Activated naive CD4-positive, alpha-beta T cell treated with Interleukin-2 at 50 U/mL for 16 hours (primary cell): ENCODE results near the gene GARIN5B.

ENCODE experiments used
- DNase-seq: peaks from one replicate; pipeline ENCODE4 v3.0.0-alpha.2; 2020

GARIN5B gene

DNA sequence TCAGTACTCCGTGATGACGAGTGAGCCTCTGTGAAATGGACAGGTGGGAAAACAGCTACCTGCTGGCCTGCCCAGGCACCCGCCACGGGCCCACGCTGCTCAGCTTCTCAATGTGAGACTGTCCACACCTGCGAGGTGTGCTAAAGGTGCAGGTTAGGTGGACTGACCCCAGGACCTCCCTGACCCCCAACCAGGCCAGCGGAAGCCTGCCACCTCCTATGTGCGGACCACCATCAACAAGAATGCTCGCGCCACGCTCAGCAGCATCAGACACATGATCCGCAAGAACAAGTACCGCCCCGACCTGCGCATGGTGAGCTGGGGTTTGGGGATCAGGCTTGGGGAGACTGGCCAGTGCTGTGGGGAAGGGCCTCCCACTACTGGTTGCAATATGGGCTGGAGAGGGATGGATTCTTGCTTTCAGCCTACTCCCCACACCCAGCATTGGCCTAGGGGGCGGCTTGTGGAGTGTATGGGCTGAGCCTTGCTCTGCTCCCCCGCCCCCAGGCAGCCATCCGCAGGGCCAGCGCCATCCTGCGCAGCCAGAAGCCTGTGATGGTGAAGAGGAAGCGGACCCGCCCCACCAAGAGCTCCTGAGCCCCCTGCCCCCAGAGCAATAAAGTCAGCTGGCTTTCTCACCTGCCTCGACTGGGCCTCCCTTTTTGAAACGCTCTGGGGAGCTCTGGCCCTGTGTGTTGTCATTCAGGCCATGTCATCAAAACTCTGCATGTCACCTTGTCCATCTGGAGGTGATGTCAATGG is 24.9 kb upstream of the GARIN5B start:
- DNase-seq = no peak

DNA sequence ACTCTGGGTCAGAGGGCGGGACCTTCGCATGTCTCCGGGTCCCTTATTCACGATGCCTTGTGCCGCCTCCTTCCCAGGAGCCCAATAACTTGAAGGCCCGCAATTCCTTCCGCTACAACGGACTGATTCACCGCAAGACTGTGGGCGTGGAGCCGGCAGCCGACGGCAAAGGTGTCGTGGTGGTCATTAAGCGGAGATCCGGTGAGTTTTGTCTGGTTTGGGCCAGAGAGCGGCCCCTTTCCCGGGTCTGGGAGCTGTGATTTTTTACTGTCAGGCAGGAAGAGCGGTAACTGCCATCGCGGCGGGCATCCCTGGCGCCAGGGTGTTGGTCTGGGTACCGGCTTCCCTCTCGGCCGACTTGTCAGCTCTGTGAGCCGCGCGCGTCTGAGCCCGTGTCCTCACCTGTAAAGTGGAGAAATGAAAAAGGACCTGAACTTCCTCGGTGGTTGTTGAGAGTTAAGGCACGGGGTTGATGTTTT is 23.5 kb upstream of the GARIN5B start:
- no peak for DNase-seq

- peak; percentile 98 for DNase-seq
Observed at GRCh38 chr19:55385724-55386492, 22.8 kb upstream of the GARIN5B start, which contains the start of gene RPL28. Gene RPL28 (plus strand): TSS chr19:55385932. CDS start chr19:55386358, 426 bp downstream.

DNA sequence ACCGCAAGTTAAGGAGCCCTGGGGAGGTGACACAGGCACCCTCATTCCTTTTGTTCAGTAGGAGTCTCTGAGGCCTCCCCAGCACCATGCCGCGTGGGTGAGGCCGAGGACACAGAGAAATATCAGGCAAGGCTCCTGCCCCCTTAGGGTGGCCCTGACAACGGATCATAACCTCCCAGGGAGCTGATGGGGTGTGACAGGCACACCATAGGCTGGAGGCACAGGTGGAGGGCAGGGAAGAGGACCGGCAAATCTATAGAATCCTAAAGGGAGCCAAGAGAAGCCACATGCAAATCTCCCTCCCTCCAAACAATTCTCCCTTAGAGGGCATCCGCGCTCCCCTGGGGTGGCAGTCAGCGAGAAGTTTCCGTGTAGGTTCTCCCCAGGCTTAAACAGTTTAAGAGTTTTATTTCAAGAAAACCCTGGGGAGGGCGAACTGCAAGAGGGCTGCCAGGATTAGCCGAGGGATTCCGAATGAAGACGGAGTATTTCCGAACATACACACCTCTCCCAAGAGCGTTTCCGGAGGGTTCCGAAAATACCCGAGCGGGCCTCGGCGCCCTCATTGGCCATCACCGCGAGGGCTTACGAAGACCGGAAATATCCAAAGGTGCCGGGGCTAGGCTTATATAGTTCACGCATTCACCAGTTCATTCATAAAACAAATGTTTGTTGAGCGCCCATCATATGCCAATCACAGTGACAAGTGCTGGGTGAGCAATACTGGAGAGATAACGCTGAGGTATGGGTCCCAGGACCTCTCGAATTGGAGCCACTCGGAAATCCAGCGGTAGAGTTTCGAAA is 22.1 kb upstream of the GARIN5B start:
- DNase-seq = peak; percentile 95

GRCh38 chr19:55384131-55384919 is 21.3 kb upstream of the GARIN5B start, which contains the start of gene TMEM238:
Gene TMEM238 (minus strand): TSS chr19:55384292. CDS start chr19:55384259, 33 bp downstream.
- DNase-seq = peak; percentile 47

- peak; percentile 51 for DNase-seq
Observed at GRCh38 chr19:55383279-55384130, 20.4 kb upstream of the GARIN5B start.

GRCh38 chr19:55382522-55383054 is 19.5 kb upstream of the GARIN5B start:
- no peak for DNase-seq

DNA sequence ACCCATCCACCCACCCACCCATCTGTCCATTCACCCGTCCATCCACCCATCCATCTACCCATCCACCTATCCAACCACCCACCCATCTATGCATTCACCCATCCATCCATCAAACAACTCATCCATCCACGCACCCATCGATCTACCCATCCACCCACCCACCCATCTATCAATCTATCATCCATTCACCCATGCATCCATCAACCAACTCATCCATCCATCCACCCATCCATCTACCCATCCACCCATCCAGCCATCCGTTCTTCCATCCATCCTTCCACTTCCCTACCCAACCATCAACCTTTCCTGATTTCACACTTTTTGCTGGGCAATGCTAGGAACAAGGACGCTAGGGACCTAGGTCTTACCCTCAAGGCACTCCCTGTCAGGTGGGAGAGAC is 19.0 kb upstream of the GARIN5B start:
- DNase-seq = no peak

- DNase-seq = no peak
Observed at GRCh38 chr19:55379174-55379573, 16.1 kb upstream of the GARIN5B start.

GRCh38 chr19:55377356-55378131 is 14.5 kb upstream of the GARIN5B start:
- DNase-seq = no peak

DNA sequence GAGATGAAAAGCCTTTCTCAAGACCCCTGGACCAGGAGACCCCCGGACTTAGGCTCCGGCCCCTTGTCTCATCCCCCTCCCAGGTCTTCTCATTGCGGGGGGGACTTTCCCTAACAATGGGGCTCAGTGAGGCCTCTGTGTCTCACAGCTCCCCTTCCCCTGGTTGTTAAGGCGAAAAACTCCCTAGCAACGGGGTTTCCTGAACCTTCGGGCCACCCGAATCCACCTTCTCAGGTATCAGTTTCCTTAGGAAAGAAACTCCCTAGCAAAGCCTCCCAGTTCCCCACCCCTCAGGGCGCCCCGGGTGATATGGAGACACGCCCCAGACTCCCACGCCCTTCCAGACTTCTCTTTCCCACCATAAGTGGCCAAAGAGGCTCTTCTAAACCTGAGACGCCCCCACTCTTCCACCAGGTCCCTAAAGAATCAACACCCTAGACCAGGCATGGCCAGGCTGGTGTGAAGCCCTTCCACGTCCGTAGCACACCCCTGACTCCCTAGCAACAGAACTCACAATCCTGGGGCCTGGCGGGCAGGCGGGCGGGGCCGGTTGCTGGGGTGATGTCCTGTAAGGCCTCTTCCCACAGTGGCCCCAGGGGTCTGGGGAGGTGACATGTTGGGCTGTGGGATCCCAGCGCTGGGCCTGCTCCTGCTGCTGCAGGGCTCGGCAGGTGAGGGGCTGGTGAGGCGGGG is 13.3 kb upstream of the GARIN5B start, which contains the start of gene TMEM190:
Gene TMEM190 (plus strand): TSS at position 586 of the 693 bp plus-strand sequence. CDS start 28 bp downstream, at position 614.
- DNase-seq = no peak

DNA sequence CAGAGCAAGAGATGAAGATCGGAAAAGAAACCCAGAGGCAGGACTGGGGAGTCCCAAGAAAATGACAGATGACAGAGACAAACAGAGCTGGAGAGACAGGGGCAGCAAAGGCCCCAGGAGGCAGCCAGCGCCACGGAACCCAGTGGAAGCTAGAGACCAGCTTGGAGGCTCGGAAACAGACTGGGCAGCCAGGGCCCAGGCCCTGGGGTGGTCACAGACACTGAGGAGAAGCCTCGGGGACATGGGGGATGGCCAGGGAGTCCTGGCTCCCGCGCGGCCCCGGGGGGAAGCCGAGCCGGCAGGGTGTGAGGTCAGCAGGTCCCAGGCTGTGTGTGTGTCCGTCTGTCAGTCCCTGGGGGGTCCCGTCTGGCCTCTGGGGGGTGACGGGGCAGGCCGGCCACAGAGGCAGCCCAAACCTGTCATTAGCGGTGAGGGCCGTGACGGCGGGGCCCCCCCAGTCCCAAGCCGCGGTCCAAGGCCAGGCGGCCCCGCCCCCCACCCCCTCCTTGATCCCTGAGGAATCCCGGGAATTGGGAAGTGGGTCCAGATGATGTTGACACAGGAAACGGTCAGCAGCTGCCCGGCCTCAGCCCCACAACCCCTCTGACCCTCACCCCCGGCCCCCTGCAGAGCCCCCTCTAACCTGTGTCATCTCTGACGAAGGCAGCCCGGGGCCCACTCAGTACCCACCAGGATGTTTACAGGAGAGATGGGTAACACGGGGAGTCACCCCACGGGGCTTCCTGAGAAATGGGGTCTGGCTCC is 11.1 kb upstream of the GARIN5B start:
- no peak for DNase-seq

GRCh38 chr19:55373306-55373992 is 10.4 kb upstream of the GARIN5B start:
- DNase-seq = no peak

DNA sequence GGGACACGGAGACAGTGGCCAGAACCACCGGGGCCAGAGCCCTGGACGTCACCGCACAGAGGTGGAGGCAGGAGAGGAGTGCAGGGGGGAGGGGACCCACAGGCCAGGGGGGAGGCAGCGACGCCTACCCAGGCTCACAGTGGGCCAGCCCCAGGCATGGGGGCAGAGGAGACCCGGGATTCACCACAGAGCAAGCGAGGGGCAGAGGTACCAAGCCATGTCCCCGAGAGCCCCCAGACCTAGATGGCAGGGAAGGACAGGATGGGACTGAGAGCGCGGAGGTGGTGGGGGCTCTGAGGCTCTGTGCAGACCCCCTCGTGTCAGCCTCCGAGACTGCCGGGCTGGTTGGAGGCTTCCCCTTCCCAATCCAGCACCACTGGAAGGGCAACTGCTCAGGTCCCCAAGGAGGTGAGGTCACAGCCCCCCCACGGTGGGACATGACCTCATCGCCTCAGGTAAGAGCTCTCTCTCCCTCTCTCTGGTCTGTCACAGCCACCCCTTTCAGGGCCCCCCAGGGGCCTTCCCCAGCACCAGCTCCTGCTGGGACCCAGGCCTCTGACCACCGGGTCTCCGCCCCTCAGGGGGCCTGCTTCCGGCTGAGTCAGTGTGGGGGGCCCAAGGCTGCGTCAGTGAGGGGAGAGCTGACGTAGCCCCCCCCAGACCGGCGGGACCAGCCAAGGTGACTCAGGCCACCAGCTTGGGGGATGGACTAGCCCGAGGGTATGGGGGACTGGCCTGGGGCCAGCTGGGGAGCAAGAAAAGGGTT is 9.4 kb upstream of the GARIN5B start:
- no peak for DNase-seq

DNA sequence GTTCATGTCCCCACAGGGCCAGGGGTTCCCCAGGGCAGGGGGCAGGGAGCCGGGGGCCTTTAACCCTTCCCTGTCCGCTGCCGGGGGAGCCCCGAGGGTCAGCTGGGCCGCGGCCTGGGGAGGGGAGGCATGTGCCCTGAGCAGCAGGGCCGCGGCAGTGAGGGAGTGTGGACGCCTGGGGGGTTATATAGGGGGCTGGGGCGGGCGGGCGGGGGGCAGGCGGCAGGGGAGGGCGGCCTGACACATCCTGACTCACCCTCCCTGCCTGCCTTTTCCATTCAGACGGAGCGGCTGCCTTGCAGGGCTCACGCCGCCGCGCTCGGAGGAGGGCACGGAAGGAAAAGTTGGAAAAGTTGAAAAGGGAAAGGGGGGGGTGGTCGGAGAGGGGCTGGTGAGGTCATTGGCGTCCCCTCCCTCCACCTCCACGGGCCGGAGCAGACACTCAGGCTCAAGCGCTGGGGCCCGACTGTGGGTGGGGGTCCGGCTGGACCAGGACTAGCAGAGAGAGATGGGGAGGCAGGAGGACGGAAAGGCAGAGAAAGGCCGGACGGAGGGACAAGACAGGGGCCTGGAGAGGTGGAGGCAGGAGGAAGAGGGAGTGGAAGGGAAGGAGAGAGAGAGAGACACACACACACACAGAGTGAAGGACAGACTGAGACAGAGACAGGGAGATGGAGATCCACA is 7.4 kb upstream of the GARIN5B start, which contains the start of gene IL11:
Gene IL11 (minus strand): TSS at position 159 of the 684 bp plus-strand sequence. CDS start 153 bp downstream, at position 6.
- DNase-seq = no peak

- peak; percentile 30 for DNase-seq
Observed at GRCh38 chr19:55369653-55370304, 6.7 kb upstream of the GARIN5B start.
